Tibial nerve (tissue), 4 donors: ENCODE data around the gene PREX1. TPM values are rescaled to one million over a fixed set of nuclear protein-coding genes. Genes with fewer than 3 reads are reported as not detected.
A peak's percentile ranks its signal among the peaks of the same experiment; 100 is the strongest.

Experiments used
- DNase-seq, 2 donors: peaks; one replicate each; pipeline ENCODE4 v3.0.0-alpha.2; 2019; ENCODE audit warnings: low spot score in 2 of 2
- H3K27ac ChIP-seq, 4 donors: fragments of 200-600 bp; sonication (generic) in 3 of 4; one replicate each; pipeline ENCODE4 v1.5.1; 2017 to 2019; ENCODE audit warnings: mild to moderate bottlenecking in 1 of 4
- H3K27me3 ChIP-seq, 2 donors: fragments of 200-600 bp; sonication (generic) in 1 of 2; one replicate each; pipeline versions ENCODE4 v1.5.1 to v1.6.0; 2017 to 2019
- H3K36me3 ChIP-seq, 3 donors: fragments of 200-600 bp; sonication (generic); one replicate each; pipeline ENCODE4 v1.5.1; 2018 to 2019
- H3K4me1 ChIP-seq, 4 donors: fragments of 200-600 bp; sonication (generic) in 3 of 4; one replicate each; pipeline ENCODE4 v1.5.1; 2017 to 2019
- H3K4me3 ChIP-seq, 4 donors: fragments of 200-600 bp; sonication (generic) in 3 of 4; one replicate each; pipeline ENCODE4 v1.5.1; 2017 to 2019; ENCODE audit warnings: mild to moderate bottlenecking in 1 of 4, moderate library complexity in 1 of 4
- H3K9me3 ChIP-seq, 4 donors: fragments of 200-600 bp; sonication (generic) in 3 of 4; one replicate each; pipeline ENCODE4 v1.5.1; 2017 to 2019
- EP300 ChIP-seq, 2 donors: sonication (generic); formaldehyde crosslinking; IDR thresholded peaks; one replicate each; pipeline ENCODE4 v1.6.1; 2017; ENCODE audit warnings: antibody characterized with exemption in 2 of 2, mild to moderate bottlenecking in 1 of 2
- POLR2A ChIP-seq, 2 donors: fragments of 450-650 bp; IDR thresholded peaks; one replicate each; pipeline ENCODE4 v1.6.1; 2017; ENCODE audit warnings: antibody characterized with exemption in 2 of 2, mild to moderate bottlenecking in 2 of 2, moderate library complexity in 2 of 2
- WGBS, 2 donors: methylation state at CpG; one replicate each; pipeline ENCODE4 v1.1.5; 2018; 5-methylcytosine and 5-hydroxymethylcytosine counted together
- total RNA-seq, 4 donors: library from RNA; depleted of rRNA; stranded (reverse); fragments of >200 nt; gene quantifications; one replicate each; pipeline ENCODE4 v1.1.0, GENCODE V29; 2016
- TF ChIP-seq, protein P1 (sequence below), 5 experiments: fragments of 200-600 bp in 3 of 5; fragments of 450-650 bp in 2 of 5; sonication (generic) in 3 of 5; IDR thresholded peaks; one replicate each; pipeline ENCODE4 v1.5.1; 2016 to 2019; ENCODE audit warnings: antibody characterized with exemption in 5 of 5, mild to moderate bottlenecking in 3 of 5, moderate library complexity in 2 of 5

The PREX1 gene
- total RNA-seq, 4 donors from 2014 or later: 30.1 to 50.7 (median 32.5) TPM

DNA sequence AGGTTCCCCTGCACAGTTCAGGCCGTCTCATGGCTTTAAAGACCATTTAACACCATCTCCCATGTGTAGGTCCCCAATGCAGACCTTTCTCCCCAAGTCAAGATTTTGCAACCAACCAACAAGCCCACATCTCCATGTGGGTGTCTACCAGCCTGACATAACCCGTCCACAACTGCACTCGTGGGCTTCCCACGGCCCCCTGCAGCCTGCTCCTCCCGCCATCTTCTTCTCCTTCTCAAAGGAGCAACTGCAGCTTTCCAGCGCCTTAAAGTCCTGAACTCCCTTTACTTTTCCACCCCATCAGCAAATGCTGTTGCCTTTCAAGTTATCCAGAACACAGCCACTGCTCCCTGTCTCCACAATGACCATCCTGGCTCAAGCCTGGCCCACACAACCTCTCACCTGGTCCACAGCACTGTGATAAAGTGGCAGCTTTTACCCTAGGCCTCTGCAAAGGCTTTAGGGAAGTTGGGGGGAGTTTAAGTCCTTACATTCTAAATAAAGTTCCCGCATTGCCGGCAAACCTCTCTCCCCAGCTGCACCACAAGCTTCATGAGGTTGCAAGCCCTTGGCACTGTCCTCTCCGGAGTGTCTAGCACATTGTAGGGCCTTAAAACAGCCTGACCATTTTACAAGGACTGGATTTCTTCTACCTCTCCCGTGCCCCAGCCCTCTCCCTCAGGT, 140.5 kb downstream of the PREX1 start:
- DNase-seq: no peak
- TF ChIP-seq EP300 (IDR thresholded peaks at IDR 0.05) (no peak), POLR2A (IDR thresholded peaks at IDR 0.05) (no peak)
- TF ChIP-seq, protein P1, sequence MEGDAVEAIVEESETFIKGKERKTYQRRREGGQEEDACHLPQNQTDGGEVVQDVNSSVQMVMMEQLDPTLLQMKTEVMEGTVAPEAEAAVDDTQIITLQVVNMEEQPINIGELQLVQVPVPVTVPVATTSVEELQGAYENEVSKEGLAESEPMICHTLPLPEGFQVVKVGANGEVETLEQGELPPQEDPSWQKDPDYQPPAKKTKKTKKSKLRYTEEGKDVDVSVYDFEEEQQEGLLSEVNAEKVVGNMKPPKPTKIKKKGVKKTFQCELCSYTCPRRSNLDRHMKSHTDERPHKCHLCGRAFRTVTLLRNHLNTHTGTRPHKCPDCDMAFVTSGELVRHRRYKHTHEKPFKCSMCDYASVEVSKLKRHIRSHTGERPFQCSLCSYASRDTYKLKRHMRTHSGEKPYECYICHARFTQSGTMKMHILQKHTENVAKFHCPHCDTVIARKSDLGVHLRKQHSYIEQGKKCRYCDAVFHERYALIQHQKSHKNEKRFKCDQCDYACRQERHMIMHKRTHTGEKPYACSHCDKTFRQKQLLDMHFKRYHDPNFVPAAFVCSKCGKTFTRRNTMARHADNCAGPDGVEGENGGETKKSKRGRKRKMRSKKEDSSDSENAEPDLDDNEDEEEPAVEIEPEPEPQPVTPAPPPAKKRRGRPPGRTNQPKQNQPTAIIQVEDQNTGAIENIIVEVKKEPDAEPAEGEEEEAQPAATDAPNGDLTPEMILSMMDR (IDR thresholded peaks at IDR 0.05): no peak
- no peaks in the 10 kb centered on the region for H3K9me3 ChIP-seq
- 81 to 93% methylated on average over 10 of the region's 10 CpGs for WGBS, 2 donors
- peaks cover 0 to 17% (median 0%) of the 10 kb centered on the region in 3 donors for H3K36me3 ChIP-seq
- H3K4me3 ChIP-seq: no peak overlapping the region
- no peak overlapping the region for H3K27ac ChIP-seq
- peaks cover 0 to 57% (median 36%) of the 10 kb centered on the region in 4 donors for H3K4me1 ChIP-seq
- no peaks in the 10 kb centered on the region for H3K27me3 ChIP-seq

DNA sequence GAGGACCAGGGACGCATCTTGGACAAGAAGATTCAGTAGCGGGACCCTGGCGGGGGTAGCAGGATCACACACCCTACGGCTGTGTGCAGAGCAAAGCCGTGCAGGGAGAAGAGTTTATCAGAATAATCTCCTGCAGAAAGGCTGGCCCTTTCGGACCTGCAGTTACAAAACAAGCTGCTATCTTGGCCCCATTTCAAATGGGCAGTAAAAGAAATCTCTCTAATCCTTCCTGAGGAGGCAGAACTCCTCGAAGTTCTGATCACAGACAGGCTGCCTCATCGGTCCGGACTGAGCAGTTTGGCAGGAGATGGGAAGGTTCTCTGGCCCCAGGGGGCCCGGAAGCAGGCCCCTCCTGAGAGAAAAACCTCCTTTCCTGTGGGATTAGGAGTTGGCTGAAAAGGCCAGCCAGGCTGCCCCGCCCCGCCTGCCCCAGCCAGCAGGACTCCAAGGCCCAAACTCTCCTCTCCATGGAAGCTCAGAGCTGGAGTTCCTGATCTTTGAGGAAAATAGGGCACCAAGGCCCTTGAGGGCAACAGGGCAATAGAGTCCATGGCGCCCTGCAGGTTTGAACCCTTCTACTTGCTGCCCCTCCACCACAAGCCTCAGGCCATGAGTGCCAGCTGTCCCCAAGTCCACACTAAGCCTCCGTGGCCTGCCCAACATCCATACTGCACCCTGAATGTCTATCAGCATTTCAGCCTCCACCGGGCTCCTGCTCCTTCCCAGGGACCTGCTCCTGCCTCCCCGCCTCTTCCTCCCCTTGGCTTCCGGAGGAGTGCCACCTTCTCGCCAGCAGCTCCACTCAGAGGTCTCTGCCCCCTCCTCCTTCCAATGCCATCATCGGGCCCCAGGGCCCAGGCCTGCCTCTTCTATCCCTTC, 141.3 kb downstream of the PREX1 start:
- peak in 1 of 2 donors; percentile 49 for DNase-seq
- H3K27ac ChIP-seq: peak overlapping the region in 1 of 4 donors; percentile 25
- H3K4me1 ChIP-seq: peaks cover 0 to 65% (median 39%) of the 10 kb centered on the region in 4 donors
- peaks cover 0 to 17% (median 0%) of the 10 kb centered on the region in 3 donors for H3K36me3 ChIP-seq
- no peak overlapping the region for H3K4me3 ChIP-seq
- WGBS, 2 donors: 56 to 58% methylated on average over 19 of the region's 19 CpGs
- H3K27me3 ChIP-seq: no peaks in the 10 kb centered on the region
- TF ChIP-seq, protein P1 (IDR thresholded peaks at IDR 0.05): no peak
- TF ChIP-seq EP300 (IDR thresholded peaks at IDR 0.05): peak in 1 of 2 donors; percentile 11
- TF ChIP-seq POLR2A (IDR thresholded peaks at IDR 0.05): no peak
- no peaks in the 10 kb centered on the region for H3K9me3 ChIP-seq

DNA sequence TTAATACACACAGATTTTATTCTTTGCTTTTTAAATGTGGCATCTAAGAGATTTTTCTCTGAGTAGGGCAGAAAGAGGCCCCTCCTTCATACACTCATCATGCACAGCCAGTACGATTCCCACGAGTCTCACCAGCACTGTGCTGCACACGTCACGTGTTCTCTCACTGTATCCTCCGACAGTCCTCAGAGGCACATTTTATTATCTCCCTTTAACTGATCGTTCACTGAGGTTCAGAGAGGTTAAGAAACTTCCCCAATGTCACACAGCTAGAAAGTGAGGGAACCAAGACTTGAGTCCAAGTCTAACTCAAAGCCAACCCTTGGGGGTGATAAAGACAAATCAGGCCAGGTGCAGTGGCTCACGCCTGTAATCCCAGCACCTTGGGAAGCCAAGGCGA, 142.5 kb downstream of the PREX1 start:
- Histone ChIP-seq H3K4me1 (peaks cover 0 to 58% (median 39%) of the 10 kb centered on the region in 4 donors), H3K27ac (no peak overlapping the region), H3K4me3 (no peak overlapping the region), H3K36me3 (peaks cover 0 to 20% (median 3%) of the 10 kb centered on the region in 3 donors), H3K9me3 (no peaks in the 10 kb centered on the region), H3K27me3 (no peaks in the 10 kb centered on the region)
- DNase-seq: no peak
- WGBS, 2 donors: 69 to 75% methylated on average over 8 of the region's 8 CpGs
- no peak for TF ChIP-seq POLR2A (IDR thresholded peaks at IDR 0.05)
- no peak for TF ChIP-seq EP300 (IDR thresholded peaks at IDR 0.05)
- TF ChIP-seq, protein P1 (IDR thresholded peaks at IDR 0.05): no peak

DNA sequence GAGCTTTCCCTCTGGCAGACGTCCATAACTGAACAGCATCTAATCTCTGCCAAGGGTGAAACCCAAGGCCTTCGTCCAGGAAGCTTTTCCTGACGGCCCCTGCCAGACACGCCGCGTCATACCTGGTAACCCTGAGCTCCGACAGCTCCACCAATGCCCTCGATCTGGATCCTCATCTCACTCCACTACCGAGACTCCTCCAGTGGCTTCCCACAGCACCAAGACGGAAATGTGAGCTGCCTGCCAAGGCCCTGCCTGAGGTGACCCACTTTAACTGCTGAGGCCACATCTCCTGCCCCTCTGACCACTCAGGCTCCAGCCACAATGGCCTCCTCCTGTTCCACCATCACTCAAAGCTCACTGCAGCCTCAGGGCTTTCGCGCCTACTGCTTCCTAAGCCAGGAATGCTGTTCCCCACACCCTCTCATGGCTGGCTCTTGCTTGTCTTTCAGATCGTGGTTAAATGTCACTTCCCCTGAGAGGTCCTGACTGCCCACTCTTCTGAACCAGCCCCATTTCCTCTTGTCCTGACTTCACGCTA, 143.2 kb downstream of the PREX1 start:
- no peak overlapping the region for H3K4me3 ChIP-seq
- H3K27ac ChIP-seq: no peak overlapping the region
- H3K4me1 ChIP-seq: peaks cover 0 to 58% (median 39%) of the 10 kb centered on the region in 4 donors

More for the DNA sequence above, 143.2 kb downstream of the PREX1 start:
- DNase-seq: no peak
- Histone ChIP-seq H3K36me3 (peaks cover 0 to 22% (median 3%) of the 10 kb centered on the region in 3 donors), H3K27me3 (no peaks in the 10 kb centered on the region), H3K9me3 (no peaks in the 10 kb centered on the region)
- 68 to 71% methylated on average over 14 of the region's 14 CpGs for WGBS, 2 donors
- TF ChIP-seq, protein P1 (IDR thresholded peaks at IDR 0.05): no peak
- TF ChIP-seq POLR2A (IDR thresholded peaks at IDR 0.05) (no peak), EP300 (IDR thresholded peaks at IDR 0.05) (no peak)
